GM18520 (cell line): Measurements from ENCODE around the gene BAD.

ENCODE experiments used
- ATAC-seq: cut with Tn5 transposase; IDR thresholded peaks from one replicate; pipeline ENCODE4 v1.9.1; 2021; ENCODE audit not compliant: unreplicated experiment

Gene BAD

GRCh38 chr11:64281957-64282770 lies 2.3 kb downstream of the BAD start:
- ATAC-seq: no peak

- no peak for ATAC-seq
Measured at GRCh38 chr11:64278576-64279190, 5.8 kb downstream of the BAD start.

DNA sequence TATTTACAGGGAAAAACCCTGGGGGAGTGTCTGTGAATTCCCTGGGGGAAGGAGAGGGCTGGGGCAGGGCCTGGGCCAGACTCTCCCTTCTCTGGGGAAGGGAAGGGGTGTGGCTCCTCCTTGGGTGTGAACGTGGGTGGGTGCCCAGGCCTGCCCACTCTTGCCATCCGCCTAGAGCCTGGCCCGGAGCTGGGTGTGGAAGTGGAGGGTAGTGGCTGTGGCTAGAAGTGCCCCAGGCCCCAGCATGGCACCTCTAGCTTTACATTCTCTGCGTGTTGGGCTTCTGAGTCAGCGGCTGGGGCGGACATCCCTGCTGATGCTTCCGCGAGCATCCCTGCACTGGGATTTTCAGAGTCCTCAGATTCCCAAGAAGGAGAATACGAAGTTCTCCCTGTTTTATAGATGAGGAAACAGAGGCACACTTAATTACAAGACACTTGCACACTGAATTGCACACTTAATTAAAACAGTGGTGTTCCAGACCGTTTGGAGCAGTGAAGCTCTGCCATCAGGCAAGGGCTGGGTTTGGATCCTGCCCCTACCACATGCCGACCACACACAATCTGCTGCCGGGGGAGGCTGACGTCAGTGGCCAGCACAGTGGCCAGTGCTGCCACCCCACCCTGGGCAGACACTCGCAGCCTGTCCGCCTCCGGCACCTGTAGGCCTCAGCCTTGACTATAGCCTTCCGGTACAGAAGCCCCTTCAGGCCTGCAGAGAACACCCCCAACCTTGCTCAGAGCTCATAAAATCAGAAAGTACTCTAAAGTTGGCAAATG lies 7.6 kb downstream of the BAD start:
- no peak for ATAC-seq

- ATAC-seq: no peak
Measured at GRCh38 chr11:64275841-64276240, 8.6 kb downstream of the BAD start.

- ATAC-seq: no peak
Measured at GRCh38 chr11:64275031-64275800, 9.2 kb downstream of the BAD start.

GRCh38 chr11:64269540-64270220 lies 14.8 kb downstream of the BAD start:
- ATAC-seq: peak; percentile 72

- peak; percentile 5 for ATAC-seq
Measured at GRCh38 chr11:64268893-64269539, 15.4 kb downstream of the BAD start.

DNA sequence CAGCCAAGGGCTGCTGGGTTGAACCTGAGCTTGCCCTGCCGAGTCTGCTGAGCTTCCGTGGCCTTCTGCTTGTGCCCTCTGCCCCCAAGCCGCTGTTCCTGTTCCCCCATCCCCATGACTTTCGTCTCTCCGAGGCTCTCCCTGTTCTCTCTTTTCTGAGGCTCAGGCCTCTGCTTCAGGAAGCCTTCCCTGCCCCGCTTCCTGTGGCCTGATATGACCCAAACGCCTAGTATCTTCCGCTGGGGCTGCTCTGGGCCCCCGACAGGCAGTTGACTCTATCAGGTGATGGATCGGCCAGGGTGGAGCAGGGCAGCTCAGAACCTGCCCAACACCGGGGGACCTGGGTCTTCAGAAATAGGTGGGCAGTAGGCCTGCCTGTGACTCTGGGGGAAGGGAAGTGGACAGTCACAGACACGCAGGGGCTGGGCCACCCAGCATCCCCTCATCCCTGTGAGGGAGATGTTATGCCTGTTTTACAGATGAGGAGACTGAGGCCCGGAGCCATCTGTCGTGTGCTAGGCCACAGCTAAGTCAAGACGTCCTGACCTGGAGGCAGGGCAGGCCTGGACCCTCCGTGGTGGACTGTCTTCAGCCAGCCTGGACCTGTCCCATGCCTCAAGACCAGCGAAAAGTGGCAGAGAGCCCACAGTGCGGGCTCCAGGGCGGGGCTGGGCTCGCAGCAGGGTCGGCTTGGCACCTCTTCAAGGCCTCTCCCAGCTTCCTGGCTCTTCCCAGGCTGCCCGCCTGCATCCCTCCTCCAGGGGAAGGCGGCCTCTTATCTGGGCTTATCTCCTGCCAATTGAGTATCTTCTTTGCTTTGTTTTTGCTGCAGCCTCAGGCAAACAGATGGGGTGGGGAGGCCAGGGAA lies 16.2 kb downstream of the BAD start:
- ATAC-seq: no peak

DNA sequence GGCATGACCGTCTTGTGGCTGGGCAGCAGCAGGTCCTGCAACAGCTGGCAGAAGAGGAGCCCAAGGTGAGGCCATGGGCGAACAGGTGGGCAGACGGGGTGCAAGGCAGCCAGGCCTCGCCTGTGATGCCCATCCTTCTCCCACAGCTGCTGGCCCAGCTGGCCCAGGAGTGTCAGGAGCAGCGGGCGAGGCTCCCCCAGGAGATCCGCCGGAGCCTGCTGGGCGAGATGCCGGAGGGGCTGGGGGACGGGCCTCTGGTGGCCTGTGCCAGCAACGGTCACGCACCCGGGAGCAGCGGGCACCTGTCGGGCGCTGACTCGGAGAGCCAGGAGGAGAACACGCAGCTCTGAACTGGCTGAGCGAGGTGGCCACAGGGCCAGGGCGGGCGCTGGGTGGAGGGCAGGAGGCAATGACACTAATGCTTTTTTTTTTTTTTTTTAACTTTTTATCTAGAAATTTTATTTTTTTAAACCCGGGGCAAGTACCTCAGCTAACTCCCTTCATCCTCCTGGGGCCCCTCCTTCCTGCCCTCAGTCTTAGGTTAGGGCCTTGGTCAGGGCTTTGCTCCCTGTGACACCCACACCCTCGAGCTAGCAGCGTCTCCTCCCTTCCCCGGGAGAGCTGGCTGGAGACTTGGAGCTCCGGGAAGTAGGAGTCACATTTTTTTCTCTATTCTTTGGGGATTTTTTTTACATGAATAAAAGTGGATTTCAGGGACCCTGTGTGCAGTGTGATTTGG lies 17.1 kb downstream of the BAD start:
- no peak for ATAC-seq

- ATAC-seq: no peak
Measured at GRCh38 chr11:64266339-64266738, 18.1 kb downstream of the BAD start.

DNA sequence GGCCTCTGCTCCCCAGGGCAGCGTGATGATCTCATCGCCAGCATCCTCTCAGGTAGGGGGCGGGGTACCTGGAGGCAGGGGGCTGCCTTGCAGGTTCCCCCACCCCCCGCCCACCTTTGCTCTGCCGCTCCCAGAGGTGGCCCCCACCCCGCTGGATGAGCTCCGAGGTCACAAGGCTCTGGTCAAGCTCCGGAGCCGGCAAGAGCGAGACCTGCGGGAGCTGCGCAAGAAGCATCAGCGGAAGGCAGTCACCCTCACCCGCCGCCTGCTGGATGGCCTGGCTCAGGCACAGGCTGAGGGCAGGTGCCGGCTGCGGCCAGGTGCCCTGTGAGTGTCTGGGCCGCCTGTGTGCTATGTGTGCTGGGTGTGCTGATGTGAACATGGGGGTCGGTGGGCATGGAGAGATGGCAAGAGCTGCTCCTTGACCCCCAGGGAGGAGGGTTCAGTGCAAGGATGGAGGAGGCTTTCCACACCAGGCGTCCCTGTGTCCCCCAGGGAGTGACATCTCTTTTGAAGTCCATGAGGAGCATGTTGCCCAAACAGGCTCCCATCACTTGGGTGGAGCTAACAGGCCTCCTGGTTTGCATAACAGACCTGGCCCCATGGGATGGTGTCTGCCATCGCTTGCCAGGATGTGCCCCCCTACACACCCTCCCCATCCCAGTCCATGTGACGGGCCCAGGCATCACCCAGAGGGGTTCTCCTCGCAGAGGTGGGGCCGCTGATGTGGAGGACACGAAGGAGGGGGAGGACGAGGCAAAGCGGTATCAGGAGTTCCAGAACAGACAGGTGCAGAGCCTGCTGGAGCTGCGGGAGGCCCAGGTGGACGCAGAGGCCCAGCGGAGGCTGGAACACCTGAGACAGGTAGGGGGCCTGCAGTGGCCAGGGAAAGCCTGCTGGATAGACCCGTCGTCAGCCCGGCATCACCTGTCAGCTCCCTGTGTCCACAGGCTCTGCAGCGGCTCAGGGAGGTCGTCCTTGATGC lies 19.0 kb downstream of the BAD start:
- ATAC-seq: no peak

- ATAC-seq: no peak
Measured at GRCh38 chr11:64264371-64264852, 20.1 kb downstream of the BAD start.

DNA sequence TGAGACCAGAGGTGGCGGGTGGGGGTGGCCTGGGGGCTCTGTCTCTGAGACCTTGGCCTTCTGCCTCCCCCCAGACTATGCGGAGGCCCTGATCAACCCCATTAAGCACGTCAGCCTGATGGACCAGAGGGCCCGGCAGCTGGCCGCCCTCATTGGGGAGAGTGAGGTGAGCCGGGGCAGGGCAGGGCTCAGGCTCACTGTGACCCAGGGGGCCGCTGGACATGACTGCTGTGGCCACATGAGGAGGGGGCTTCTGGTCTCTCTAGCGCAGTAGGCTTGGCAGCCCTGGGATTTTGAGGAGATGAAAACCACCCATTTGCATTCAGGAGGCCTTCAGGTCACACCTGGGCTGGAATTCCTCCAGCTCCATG lies 20.5 kb downstream of the BAD start:
- ATAC-seq: no peak

- ATAC-seq: no peak
Measured at GRCh38 chr11:64263021-64263946, 21.2 kb downstream of the BAD start.

- ATAC-seq: no peak
Measured at GRCh38 chr11:64262271-64263002, 22.0 kb downstream of the BAD start.
